GM19035 (cell line): ENCODE data around the gene EDC3.
"Not testable (repeated sequence)": the region's sequence is repeated elsewhere in the genome, so short reads cannot be mapped to it uniquely, and the experiment has no call there.

Experiments used
- ATAC-seq: cut with Tn5 transposase; IDR thresholded peaks from one replicate; pipeline ENCODE4 v1.9.1; 2021; ENCODE audit not compliant: unreplicated experiment

EDC3 gene

DNA sequence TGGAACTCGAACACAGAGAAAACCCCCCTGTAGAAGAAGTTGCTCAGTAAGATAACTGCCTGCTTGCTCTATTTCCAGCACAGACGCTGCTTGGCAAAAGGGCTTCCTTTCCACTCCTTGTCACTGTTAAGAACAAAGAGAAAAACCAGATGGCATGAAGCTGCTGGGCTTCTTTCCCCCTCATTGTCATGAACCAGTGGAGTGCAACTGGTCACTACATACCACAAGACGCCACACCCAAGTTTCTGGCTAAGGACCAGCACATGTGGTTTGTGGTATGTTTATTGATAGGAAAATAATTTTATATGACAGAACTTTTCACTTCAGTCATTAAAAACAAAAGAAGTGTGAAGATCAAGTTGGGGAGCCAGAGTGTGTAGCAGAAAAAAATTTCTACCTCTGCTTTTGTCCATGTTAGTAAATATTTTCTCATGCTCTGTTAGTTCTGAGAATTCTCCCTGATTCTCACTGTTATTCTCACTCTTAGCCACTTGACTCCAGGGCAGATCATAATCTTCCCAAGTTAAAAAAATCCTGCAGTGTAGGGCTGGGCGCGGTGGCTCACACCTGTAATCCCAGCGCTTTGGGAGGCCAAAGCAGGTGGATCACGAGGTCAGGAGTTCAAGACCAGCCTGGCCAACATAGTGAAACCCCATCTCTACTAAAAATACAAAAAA lies 42.3 kb downstream of the EDC3 start:
- ATAC-seq, result no peak

DNA sequence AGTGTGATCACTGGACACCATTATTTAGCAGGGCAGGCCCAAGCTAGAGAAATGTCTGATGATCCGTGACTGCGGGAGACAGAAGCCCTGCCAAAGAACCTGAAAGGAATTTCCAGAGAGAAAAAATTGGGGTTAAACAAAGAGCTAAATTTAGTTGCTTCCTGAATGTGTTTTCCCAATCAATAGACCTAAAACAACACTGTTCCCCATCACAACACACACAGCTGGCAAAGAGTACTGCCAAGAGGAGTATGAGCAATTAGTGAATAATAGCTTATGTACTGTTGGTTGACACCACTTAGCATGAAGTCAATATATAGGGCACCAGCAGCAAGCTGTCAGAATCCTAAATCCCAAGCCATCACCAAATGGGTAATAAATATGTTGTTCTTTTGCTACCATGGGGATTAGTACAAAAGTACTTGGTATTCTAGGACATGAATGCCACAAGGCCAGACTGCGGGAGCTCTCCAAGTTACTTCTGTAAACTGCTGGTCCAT lies 44.5 kb downstream of the EDC3 start:
- no peak for ATAC-seq

DNA sequence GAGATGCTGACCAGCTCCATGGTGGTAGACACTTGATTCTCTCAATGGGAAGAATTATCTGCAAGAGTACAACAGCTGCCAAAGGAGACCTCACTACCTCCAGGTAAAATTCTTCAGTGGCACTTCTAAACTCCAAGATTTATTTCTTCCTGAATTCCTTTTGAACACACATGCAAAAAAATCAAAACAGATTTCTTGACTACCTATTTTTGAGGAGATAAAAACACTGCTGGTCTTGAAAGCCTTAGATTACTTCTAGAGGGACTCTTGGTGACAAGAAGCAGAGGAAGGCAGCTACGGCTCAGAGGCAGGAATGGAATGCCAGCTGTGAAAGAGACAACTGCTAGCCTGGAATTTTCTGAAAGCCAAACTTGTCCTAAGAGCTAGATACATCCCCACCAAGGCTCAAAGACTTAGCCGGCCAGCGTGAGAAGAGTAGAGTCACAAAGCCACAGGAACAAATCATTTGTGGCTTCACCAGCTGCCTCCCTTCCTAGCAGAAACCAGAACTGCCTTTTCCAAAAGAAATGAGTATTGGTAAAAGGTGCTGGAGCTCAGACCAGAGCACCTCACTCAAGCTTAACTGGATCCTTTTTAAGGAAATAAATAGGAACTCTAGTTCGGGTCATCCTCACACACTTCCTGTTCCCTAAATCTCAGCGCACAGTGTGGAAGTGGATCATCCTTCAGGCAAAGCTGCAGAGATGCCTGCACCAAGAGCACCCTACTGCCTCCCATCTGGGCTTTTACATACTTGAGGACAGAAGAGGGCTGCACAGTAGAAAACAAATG lies 47.6 kb downstream of the EDC3 start:
- ATAC-seq, result no peak

DNA sequence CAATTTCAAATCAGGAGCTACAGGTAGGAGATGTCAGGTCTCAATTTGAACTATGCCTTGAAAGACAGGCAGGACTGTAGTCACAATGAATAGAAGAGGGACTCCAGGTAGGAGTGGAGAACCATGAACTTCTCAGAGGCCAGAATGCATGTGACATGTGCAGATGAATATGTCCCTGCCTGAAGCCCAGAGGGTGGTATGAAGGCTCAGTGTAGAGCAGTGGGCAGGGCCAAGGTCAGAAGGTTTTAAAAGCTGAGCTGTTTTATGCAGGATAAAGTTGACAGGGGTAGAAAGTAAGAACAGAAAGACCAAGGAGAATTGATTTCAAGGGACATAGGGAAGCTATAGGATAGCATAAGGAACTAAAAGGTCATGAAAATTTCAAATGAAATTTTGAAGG lies 49.3 kb downstream of the EDC3 start:
- no peak for ATAC-seq

DNA sequence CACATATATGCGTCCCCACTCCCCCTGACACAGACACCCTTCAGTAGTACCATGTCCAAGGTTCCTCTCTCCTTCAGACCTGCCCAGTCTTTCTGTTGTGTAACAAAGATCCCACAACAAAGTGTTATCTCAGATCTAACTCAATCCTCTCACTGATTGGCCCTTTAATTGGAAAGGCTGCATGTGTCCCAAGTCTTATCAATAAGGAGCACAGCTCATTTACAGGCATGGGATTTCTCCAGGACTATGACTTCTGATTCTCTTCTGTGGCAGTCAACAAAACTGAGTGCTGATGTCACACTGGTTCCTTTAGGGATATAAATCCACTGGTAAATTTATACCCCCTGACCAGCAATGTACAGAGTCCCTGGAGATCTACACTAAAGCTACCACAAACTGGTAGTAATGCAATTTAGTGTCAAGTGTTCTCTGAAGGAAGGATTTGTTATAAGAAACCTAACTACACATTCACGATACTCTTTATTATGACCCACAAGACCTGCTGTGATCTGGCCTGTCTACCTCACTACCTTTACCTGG lies 52.1 kb downstream of the EDC3 start:
- no peak for ATAC-seq

DNA sequence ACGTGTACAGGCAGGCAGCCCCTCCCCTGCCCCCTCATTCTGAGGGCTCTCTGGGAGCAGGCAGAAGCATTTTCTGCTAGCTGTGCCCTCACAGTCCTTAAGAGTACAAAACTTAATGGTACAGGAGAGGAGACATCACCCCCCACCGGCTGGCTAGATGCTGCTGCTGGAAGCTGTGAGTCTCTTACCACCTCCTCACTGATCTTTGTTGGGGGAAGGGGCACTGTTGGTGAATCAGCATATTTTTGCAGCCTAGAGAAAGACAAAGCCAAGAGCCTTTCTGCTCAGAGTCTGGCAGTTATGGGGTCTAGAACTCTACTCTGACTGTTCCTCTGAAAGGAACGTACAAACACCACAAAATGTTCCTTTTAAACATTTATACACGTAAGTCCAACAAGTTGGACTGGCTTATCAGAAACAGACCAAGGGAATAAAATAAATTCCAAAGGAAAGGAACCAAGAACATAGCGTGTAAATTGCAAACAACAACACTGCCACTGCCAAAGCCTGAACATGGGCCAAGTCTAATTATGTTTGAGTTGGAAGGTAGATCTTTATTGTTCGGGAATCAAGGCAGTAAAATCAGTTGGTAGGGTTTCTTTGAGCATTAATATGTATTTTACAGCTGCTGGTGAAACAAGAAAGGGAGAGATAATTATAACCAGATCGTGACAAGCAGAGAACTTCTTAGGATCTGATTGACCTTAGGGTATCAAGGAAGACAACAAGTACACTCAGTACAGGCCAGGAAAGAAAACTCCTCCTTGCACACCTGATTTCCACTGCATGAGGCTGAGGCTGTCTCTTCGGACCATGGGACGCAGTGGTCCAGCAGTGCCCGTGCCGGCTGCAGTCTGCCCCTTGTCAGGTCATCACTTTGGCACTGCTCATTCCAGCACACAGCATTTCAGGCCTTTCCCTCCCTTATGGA lies 52.8 kb downstream of the EDC3 start:
- ATAC-seq, result no peak

DNA sequence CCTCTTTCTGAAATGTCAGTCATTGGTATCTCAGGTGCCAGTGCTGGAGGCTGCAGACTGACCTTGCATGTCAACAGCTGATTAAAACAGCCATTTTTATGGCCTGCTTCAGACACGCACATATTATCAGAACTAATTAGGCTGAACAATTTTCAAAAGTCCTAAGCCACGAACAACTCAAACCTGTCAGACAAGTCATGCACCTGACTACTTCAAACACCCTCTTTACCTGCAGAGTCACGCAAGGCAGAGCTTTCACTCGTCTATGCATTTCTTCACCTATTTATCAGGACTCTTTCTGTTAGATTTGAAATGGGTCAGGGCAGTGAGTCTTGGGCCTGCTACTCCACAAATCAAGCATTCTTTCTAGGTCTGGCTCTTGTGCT lies 53.5 kb downstream of the EDC3 start:
- ATAC-seq, result no peak

DNA sequence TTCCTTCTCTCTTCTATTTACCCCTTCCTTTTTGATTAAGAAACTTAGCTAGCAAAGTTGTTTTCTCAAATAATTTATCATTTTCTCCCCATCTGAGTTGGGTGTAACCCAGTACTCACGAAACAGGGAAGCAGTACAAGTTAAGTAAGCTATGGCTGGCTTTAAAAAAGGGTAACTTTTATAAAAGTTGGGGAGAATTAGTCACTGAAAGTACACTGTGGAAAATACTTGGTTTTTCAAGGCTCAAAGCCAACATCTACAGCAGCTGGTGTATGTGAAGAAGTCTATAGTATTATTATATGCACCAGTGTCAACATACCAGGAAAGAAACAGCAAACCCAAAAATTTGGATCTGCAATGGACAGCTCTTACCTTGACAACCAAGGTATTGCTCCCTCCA lies 54.7 kb downstream of the EDC3 start:
- ATAC-seq, result no peak

DNA sequence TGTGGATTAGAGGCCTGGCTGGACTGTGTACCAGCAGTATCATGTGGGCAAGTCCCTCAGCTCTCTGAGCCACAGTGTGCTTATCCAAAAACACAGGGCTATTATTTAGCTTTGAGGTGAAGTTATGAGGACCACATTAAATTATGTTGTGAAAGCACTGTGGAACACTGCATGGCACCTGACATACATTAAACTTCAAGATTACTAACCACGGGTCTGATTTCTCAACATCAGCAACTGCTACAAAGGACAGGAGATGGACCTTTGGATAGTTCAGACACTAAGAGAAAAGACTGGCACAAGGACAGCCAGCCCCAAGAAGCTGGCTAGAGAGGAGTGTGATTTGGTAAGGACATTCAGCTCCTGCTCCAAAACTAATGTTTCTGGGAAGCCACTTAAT lies 58.8 kb downstream of the EDC3 start:
- no peak for ATAC-seq

DNA sequence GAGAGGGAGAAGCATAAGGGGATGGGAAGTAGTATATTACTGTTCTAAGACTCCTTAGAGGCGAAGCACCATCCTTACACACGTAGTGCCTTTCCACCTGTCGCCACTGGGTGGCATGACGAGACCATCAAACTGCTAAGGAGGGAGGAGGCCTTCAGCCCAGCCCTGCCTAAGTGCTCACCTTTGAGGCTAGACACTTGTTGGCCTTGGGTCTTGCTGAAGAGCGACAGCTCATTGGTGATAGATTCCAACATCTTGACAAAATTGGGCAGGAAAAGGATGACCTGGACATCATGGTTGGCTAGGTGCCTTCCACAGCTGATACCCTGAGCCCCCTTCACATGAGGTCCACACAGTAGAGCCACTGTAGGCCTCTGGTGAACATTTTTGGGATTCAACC lies 60.6 kb downstream of the EDC3 start:
- ATAC-seq, result peak; percentile 55

DNA sequence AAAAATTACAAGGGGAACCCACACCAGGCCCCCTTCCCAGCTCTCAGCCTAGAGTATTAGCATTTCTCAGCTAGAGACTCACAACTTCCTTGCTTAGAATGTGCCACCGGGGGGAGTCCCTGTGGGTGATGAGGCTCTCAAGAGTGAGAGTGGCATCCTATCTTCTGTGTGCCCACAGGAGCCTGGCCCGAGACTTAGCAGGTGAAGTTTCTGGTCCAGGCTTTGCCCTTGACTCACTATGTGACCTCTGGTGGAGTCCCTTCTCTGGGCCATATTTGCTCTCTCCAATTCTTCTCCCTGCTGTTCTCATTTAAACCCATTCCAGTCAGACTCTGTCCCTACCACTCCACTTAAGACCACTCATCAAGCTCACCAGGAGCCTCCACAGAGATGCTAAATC lies 62.0 kb downstream of the EDC3 start:
- no peak for ATAC-seq

DNA sequence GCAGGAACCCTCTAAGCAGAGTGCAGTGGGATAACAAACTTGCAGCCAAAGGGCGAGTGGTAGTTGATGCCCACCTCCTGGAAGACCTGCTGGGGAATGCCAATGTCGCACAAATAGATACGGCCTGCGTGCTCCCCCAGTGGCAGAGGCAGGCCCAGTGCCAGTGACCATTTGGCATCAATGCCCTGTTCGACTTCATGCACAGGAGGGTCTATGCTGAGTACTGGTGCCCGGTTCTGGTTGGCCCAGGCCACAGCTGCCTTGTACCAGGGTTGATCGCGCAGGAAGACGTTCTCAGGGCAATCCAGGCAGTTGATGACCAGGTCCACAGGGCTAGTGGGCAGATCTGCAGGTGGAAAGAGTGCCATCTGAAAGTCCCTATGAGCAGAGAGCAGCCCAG lies 63.2 kb downstream of the EDC3 start:
- ATAC-seq, result no peak

DNA sequence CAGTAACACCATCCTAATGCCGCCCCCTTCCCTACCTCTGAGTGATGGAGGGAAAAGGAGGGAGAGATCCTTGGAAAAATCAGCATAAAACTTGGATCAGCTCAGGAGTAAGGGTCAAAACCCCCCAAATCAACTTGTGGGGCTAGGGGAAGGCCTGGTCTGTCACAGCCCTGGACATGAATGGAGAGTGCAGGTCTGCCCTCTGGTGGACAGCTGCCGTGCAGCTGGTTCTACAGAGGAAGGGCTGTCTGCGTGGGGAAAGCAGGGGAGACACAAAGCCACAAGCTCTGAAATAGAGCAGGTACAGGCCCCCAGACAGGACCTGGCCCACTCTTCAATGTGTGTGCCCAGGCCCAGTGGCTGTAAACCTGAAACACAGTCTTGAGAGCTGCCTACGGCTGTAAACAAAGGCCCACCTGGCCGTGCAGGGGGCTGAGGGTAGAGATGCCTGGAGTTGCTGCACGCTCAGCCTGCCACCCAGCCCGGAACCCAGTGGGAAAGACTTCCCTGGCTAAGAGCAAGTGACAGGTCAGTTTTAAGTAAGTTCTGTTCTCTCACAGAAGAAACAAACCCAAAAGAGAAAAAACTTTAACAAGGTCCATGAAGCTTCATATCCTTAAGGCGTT lies 63.8 kb downstream of the EDC3 start:
- no peak for ATAC-seq

DNA sequence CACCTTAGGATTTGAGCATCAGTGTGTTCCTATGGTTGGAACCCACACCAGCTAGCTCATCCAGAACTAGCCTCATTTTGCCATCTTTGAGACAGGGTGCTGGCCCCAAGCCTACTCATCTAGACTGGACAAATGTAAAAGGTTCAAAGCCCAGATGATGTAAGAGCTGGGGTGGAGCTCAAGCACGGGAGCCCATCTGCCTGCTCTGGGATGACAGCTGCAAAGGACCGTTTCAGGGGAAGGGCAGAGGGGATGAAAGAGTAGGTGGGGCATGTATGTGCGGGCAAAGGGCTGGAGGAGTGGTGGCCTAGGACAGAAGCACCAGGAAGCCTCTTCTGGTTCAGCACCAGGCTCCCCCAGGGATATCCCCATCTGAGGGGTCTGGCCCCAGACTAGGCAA lies 64.4 kb downstream of the EDC3 start:
- no peak for ATAC-seq

DNA sequence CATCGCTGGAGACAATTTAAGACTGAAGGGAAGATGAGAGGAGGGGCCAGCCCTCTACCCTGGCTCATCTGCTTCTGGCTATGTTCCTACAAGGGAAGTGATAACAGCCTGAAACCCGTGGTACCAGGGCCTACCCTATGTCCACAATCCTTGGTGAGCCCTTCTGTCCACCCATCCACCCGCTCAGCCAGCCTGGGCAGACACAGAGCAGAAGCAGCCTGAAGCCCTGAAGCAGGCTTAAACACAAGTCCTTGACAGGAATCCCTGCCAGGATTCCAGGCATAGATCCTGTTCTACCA lies 64.8 kb downstream of the EDC3 start:
- no peak for ATAC-seq

DNA sequence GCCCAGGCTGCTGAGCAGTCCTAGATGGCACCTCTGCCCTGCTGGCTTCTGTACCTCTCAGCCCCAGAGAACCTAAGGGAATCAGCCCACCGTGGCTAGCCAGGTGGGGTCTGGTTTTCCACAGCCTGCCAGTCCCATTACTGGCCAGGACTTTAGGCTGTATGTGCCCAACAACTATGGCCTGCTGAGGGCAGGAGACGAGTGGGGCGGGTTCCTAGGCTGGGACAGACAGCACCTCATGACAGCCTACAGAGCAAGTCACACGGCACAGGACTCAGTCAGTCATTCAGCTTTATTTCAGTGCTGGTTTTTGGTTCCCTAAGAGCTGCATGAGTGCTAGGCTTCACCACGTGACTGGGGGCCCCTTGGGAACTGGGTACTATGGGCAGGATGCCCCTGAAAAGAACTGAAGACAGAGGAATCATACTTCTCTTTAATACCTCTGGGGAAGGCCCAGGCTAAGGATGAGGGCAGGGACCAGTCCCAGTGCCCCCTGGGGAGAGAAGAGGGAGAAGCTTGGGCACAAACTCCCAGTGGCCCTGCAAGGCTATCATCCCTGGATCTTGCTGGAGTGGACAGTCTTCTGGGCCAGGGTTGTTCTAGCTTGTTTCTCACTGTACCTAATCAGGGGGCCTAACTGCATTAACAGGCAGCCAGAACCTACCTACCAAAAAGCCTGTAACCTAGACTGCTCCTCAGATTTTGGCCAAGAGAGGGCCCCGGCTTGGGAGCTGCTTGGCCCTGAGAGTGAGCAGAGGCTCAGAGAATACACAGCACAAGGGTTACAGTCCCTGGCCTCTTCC lies 65.3 kb downstream of the EDC3 start:
- ATAC-seq, result no peak

DNA sequence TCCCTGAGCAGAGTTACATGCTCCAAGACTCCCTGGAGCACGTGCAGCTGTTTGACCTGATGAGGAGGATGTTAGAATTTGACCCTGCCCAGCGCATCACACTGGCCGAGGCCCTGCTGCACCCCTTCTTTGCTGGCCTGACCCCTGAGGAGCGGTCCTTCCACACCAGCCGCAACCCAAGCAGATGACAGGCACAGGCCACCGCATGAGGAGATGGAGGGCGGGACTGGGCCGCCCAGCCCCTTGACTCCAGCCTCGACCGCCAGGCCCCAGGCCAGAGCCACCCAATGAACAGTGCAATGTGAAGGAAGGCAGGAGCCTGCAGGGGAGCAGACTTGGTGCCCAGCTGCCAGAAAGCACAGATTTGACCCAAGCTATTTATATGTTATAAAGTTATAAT lies 66.1 kb downstream of the EDC3 start:
- ATAC-seq, result not testable (repeated sequence)

DNA sequence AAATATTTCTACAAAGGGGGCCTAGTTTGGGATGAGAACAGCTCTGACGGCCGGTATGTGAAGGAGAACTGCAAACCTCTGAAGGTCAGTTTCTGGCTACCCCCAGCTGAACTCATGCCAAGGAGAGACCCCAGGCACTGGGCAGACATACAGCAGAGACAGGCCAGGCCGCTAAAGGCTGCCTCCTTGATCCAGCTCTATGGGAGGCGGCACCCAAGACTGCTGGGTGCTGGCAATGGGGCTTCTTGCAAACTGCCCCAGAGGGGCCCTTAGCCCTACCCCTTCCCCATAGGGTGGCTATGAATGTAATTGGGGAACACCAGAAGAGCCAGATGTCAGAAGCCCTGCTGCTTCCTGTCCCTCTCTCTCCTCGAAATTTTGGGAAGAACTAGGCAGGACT lies 66.9 kb downstream of the EDC3 start:
- no peak for ATAC-seq

DNA sequence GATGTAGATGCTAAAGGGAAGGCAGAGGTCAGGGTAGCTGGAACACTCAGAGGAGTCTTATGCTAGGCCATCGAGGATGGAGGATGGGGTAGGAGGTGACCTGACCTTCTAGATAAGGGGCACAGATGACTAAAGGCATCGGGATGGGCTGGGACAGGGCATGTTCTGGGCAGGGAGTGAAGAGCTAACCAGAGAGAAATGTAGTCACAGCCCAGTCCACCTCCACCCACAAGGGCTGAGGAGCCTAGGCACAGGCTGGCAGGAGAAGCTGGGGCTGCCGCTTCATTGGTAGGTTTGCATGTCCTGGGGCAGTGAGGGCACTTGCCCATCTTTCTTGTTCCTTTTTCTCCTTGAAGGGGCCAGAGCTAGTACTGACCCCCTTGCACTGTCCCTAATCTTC lies 67.6 kb downstream of the EDC3 start:
- ATAC-seq, result no peak

DNA sequence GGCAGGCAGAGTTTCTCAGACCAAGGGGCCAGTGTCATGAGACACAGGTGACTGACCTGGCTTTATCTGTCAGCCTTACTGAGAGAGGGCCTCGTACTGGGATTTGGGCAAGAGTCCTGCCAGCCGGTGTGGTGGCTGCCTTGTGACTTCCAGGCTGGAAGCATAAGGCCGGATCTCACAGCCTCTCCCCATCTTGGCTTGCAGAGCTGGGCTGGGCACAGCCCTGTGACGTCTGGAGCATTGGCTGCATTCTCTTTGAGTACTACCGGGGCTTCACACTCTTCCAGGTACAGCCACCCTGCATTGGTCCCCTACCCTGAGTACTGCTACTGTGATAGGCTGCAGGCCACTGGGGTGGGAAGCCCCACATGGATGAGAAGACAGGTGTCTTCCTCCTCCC lies 68.1 kb downstream of the EDC3 start:
- no peak for ATAC-seq
